SK-N-MC (cell line): ENCODE data around the gene ZFAND3.

ENCODE experiments used
- DNase-seq: peaks from one replicate; pipeline ENCODE4 v3.0.0-alpha.2; 2011; ENCODE audit warnings: low read depth, low spot score
- H3K27ac ChIP-seq: fragments of 200-600 bp; sonication (generic); 2 replicates; pipeline ENCODE4 v1.5.1; 2016; ENCODE audit warnings: mixed run types
- H3K36me3 ChIP-seq: fragments of 200-600 bp; sonication (generic); 2 replicates; pipeline ENCODE4 v1.6.1; 2017; ENCODE audit warnings: antibody characterized with exemption, low read length, mixed read lengths; ENCODE audit not compliant: insufficient read depth
- H3K4me3 ChIP-seq: fragments of 200-600 bp; sonication (generic); 2 replicates; pipeline ENCODE4 v1.5.1; 2016
- H3K9ac ChIP-seq: fragments of 200-600 bp; sonication (generic); 2 replicates; pipeline ENCODE4 v1.8.0; 2017; ENCODE audit warnings: mixed run types, mixed read lengths; ENCODE audit not compliant: insufficient read length
- H3K9me3 ChIP-seq: fragments of 200-600 bp; sonication (generic); 2 replicates; pipeline ENCODE4 v1.6.1; 2017; ENCODE audit warnings: low read depth, mild to moderate bottlenecking, antibody characterized with exemption, low read length, moderate library complexity, mixed read lengths
- EZH2 ChIP-seq: fragments of 200-600 bp; sonication (generic); IDR thresholded peaks from one replicate; pipeline ENCODE4 v1.6.1; 2017; ENCODE audit warnings: antibody characterized with exemption
- FOXP2 ChIP-seq: optimal IDR thresholded peaks from 2 replicates; pipeline ENCODE3; 2011; ENCODE audit warnings: mild to moderate bottlenecking, moderate library complexity; ENCODE audit not compliant: insufficient read depth; ENCODE audit errors: extremely low read length, control extremely low read depth
- POLR2AphosphoS5 ChIP-seq: IDR thresholded peaks from 2 replicates; pipeline ENCODE4 v1.6.1; 2012; ENCODE audit warnings: mild to moderate bottlenecking, low read depth, low read length, borderline replicate concordance

The ZFAND3 gene

DNA sequence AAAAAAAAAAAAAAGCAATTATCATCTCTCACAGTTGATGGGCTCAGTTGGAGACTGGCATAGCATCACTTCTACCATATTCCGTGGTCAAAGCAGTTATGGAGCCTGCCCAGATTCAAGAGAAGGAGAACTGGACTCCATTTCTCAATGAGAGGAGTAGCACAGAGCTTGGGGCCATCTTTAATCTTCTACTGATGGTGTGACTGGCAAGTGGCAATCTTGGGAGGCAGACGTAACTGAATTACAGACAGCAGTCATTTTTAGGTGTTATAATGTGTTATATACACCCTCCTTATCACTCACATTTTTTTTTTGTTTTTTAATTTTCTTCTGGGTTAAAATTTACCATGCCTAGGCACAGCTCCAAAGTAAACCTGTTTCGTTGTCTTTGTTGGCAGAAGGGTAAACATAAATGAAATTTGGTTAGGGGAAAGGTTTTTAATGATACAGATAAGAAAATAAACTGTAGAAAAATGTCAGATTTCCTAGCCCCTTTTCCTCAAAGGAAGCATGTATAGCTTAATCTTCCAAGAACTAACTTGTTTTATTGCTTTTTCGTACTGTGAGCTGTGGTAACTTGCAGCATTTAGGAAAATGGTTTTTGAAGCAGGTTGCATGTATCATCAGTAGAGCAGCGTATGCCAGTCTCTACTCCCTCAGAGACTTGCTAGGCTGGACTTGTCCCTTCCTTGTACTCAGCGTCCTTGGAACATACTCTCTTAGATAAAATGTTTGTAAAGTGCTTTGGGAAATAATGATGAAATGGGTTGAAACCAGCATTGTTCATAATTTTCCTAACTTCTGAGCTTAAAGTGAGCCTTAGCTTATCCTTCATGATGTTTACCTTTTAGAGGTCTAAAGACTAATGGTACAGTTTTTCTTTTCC, 25.7 kb downstream of the ZFAND3 start:
- Histone ChIP-seq H3K27ac (peak overlapping the region; percentile 44; the same call in 1 of the 2 replicates), H3K9ac (no peak overlapping the region), H3K9me3 (no peaks in the 10 kb centered on the region), H3K4me3 (no peak overlapping the region), H3K36me3 (no peaks in the 10 kb centered on the region)
- DNase-seq = no peak
- TF ChIP-seq FOXP2 = no peak
- TF ChIP-seq EZH2 = no peak
- TF ChIP-seq POLR2AphosphoS5 = no peak

DNA sequence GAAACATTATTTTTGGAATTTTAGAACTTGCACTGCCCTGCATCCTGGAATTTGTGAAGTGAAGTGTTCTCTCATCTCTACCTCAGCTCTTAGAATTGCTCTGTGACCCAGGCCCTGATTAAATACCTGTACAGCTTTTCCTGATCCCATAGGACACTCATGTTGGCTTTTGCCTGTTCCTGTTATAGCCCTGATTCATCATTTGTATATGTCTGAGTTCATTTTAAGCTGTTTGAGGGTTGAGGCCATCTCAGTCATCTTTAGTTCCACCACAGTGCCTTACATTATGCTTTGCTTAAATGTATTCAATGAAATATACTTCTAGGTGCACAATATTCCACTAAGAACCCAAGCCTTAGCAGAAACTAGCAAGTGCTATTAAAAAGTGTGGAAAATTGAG, 26.4 kb downstream of the ZFAND3 start:
- no peaks in the 10 kb centered on the region for H3K36me3 ChIP-seq
- DNase-seq = no peak
- no peak overlapping the region for H3K27ac ChIP-seq
- no peak overlapping the region for H3K4me3 ChIP-seq
- TF ChIP-seq POLR2AphosphoS5 (no peak), EZH2 (no peak), FOXP2 (no peak)
- no peaks in the 10 kb centered on the region for H3K9me3 ChIP-seq
- H3K9ac ChIP-seq = no peak overlapping the region

DNA sequence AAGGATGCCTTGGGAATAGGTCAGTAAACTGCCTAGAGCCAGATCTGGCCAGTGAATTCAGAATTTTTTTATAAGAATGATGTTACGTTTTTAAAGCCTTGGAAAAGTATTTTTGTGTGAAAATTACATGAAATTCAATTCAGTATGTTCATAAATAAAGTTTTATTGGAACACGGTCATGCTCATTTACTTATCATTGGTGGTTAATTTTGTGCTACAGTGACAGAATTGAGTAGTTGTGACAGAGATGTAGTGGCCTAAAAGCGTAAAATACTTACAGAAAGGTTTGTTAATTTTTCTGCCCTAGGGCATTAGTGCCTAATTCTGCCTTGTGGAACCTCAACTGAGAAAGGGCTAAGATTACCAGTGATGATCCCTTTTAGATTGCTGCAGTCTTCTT, 28.2 kb downstream of the ZFAND3 start:
- Histone ChIP-seq H3K36me3 (no peaks in the 10 kb centered on the region), H3K9ac (no peak overlapping the region), H3K4me3 (no peak overlapping the region), H3K9me3 (no peaks in the 10 kb centered on the region), H3K27ac (peak overlapping the region; percentile 1; the same call in 1 of the 2 replicates)
- no peak for TF ChIP-seq EZH2
- no peak for TF ChIP-seq FOXP2
- no peak for TF ChIP-seq POLR2AphosphoS5
- DNase-seq = no peak

DNA sequence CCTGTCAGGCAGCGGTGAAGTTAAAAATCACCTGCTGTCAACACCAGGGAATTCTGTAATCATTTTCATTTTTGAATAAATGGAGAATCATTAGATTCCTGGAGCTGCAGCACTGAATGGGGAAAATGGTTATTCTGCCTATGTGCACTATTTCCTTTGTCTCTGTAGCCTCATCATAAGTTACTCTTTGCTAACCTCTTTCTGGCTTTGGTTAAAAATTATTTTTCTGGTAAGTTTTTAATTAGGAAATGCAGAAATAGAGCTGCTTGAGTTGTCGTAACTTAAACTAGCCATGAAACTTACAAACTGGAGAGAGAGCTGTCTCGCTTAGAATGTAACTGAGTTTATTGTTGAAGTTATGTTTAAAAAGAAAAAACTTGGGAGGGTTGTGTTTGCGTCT, 28.8 kb downstream of the ZFAND3 start:
- TF ChIP-seq POLR2AphosphoS5 (no peak), FOXP2 (no peak), EZH2 (no peak)

DNA sequence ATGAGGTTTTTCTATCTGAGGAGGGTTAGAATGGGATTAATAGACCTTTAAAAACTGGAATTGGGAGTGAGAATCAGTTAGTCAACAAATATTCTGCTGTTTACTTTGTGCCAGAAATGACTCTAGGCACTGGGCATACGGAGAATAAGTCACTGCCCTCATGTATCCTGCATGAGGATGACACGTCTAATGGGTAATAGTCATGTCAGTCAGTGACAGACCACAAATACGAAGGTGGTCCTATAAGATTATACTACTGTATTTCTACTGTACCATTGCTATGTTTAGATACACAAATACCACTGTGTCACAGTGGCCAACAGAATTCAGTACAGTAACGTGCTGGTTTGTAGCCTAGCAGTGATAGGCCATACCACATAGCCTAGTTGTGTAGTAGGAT, 30.7 kb downstream of the ZFAND3 start:
- no peak for DNase-seq
- Histone ChIP-seq H3K9ac (no peak overlapping the region), H3K9me3 (no peaks in the 10 kb centered on the region), H3K27ac (no peak overlapping the region), H3K4me3 (no peak overlapping the region), H3K36me3 (peaks cover 4% of the 10 kb centered on the region)
- TF ChIP-seq FOXP2 = no peak
- TF ChIP-seq POLR2AphosphoS5 = no peak
- TF ChIP-seq EZH2 = no peak

More for the DNA sequence above, 28.8 kb downstream of the ZFAND3 start:
- no peak overlapping the region for H3K4me3 ChIP-seq
- H3K9me3 ChIP-seq = no peaks in the 10 kb centered on the region
- no peak overlapping the region for H3K9ac ChIP-seq
- H3K36me3 ChIP-seq = peaks cover 4% of the 10 kb centered on the region
- H3K27ac ChIP-seq = 0 out of 2 replicates have a peak overlapping the region, but pooled peaks have one; percentile 1
- DNase-seq = no peak

DNA sequence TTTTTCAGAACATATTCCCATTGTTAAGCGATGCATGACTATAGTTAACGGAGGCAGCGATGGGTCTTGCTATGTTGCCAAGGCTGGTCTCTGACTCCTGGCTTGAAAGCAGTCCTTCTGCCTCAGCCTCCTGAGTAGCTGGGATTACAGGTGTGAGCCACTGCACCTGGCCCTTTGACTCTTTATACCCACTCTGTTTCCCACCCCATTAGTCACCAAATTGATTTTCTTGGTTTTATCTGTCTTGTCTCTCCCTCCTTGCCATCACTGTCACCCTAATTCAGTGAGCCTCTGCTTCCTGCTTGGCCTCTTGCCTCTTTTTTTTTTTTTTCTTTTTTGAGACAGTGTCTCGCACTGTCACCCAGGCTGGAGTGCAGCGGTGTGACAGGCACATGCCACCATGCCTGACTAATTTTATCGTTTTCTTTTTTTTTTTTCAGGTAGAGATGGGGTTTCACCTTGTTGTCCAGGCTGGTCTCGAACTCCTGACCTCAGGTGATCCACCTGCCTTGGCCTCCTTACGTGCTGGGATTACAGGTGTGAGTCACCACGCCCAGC, 31.3 kb downstream of the ZFAND3 start:
- no peak overlapping the region for H3K4me3 ChIP-seq
- DNase-seq = no peak
- peaks cover 4% of the 10 kb centered on the region for H3K36me3 ChIP-seq
- no peak overlapping the region for H3K27ac ChIP-seq
- TF ChIP-seq POLR2AphosphoS5 (no peak), EZH2 (no peak), FOXP2 (no peak)
- no peaks in the 10 kb centered on the region for H3K9me3 ChIP-seq
- H3K9ac ChIP-seq = no peak overlapping the region

DNA sequence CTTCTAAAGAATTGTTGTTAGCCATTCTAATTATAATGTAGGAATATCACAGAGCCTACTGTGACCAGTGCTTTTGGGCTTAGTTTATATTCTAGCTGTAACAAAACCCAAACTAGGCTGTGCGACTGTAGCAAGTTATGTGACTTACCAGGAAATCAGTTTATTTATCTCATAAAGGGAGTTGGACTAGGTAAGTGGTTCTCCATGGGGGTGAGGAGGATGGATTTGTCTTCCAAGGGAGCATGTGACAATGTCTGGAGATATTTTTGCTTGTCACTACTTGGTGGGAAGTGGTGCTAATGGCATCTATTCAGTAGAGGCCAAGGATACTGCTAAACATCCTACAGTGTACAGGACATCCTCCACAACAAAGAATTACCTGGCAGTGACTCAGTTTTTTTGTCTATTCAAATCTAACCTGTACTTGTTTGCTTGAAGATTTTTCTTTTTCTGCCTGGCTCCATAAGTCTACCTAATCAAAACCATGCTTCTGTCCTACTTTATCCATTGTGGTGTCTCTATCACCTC, 32.5 kb downstream of the ZFAND3 start:
- Histone ChIP-seq H3K4me3 (no peak overlapping the region), H3K9ac (no peak overlapping the region), H3K9me3 (no peaks in the 10 kb centered on the region), H3K36me3 (peaks cover 4% of the 10 kb centered on the region), H3K27ac (0 out of 2 replicates have a peak overlapping the region, but pooled peaks have one; percentile 3)
- DNase-seq = no peak
- TF ChIP-seq POLR2AphosphoS5 (no peak), FOXP2 (no peak), EZH2 (no peak)

DNA sequence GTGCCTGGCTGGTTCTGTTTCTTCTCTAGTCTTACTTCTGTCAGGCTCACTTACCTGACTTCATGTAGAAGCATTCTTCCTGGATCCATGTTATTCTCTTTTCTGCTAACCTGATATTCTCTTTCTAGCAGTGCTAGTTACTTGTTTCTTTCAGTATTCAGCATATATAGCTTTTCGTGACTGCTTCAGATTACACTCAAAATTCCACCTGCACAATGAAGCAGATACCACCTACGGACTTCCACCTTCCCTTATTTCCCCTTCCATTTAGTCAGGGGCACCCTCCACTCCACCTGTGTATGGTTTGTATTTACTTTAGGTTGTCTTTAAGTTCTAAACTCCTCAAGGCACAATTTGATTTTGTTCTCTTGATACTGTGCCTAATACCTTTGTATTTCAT, 36.8 kb downstream of the ZFAND3 start:
- no peak overlapping the region for H3K27ac ChIP-seq
- peaks cover 4% of the 10 kb centered on the region for H3K36me3 ChIP-seq
- no peak overlapping the region for H3K9ac ChIP-seq
- H3K9me3 ChIP-seq = no peaks in the 10 kb centered on the region
- DNase-seq = no peak
- no peak overlapping the region for H3K4me3 ChIP-seq
- TF ChIP-seq EZH2 (no peak), POLR2AphosphoS5 (no peak), FOXP2 (no peak)
